GM19372 (cell line): ENCODE measurements around the gene RPL18.
"Not testable (repeated sequence)": the region's sequence is repeated elsewhere in the genome, so short reads cannot be mapped to it uniquely, and the experiment has no call there.

Source experiments
- ATAC-seq: cut with Tn5 transposase; IDR thresholded peaks from one replicate; pipeline ENCODE4 v1.9.1; 2021; ENCODE audit warnings: mild to moderate bottlenecking, low read depth, moderate library complexity; ENCODE audit not compliant: unreplicated experiment

RPL18 gene

DNA sequence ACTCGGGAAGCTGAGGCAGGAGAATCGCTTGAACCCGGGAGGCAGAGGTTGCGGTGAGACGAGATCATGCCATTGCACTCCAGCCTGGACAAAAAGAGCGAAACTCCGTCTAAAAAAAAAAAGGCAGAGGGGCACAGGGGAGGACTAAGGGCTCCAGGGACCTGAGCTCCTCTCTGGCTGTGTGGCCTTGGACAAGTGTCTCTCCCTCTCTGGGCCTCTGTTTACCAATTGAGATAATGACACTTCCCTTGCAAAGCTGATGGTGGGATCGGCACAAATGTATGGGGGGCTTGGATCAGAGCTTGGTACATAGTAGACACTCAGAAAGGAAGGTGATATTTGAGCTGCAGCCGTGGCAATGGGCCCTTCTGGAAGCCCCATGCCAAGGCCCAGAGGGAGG lies 23.8 kb downstream of the RPL18 start:
- ATAC-seq: no peak

DNA sequence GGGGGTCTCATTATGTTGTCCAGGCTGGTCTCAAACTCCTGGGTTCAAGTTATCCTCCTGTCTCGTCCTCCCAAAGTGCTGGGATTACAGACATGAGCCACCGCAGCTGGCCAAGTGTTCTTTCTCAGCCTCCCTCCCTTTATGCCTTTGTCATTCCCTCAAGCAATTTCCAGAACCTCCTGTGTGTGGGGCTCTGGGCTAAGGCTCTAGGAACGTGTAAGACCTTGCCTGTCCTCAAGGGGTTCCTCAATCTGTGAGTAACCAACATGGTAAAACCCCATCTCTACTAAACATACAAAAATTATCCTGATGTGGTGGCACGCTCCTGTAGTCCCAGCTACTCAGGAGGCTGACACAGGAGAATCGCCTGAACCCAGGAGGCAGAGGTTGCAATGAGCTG lies 28.0 kb downstream of the RPL18 start:
- ATAC-seq: no peak

DNA sequence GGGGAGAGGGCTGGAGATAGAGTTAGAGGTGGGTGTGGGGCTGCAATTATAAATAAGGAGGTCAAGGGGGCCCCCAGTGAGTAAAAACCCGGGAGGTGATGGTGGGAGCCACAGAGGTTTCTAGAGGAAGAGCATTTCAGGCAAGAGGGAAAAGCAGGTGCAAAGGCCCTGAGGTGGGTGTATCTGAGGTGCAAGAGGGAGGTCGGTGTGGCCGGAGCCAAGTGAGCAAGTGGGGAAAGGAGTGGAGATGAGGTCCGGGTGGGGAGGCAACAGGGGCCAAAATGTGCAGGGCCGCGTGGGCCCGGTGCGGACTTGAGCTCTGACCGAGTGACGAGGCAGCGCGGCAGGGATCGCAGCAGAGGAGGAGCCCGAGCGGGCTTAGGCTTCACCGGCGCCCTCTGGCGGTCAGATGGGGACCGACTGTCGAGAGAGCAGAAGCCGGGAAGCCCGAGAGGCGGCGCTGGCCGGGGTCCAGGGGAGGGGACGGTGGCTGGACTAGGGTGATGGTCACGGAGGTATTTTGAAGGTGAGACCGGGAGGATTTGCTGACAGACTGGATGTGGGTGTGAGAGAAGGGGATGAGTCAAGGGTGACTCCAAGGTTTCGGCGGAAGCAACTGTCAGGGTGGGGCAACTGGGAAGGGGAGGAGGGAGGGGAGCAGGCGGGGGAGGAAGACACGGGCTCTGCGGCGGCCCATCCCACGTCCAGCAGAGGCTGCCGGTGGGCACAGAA lies 30.1 kb downstream of the RPL18 start:
- no peak for ATAC-seq

DNA sequence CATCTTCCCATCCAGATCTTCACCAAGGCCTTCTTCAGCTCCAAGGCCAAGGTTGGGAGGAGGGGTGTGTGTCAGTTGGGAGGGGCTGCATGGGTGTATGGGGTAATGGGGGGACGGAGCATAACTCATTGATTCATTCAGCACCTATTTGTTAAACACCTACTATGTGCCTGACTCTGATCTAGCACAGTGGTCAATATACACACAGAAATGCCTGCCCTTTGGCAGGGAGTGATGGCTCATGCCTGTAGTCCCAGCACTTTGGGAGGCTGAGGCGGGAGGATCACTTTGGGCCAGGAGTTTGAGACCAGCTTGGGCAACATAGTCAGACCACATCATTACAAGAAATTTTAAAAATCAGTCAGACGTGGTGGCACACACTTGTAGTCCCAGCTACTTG lies 31.6 kb downstream of the RPL18 start:
- ATAC-seq: no peak

DNA sequence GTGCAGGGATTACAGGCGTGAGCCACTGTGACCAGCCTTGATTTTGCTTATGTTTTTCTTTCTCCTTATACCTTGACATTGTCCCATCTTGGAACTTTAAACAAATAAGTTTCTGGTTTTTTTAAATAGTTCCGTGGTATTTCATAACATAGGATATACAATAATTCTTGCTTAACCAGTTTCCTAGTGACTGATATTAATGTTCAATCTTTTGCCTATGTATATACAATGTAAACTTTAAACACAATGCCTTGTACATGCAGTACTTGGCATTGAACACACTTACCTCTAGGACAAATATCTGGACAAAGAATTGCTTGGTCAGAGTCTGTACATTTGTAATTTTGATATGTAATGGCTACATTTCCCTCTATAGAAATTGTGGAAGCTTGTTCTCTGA lies 36.8 kb downstream of the RPL18 start:
- no peak for ATAC-seq

DNA sequence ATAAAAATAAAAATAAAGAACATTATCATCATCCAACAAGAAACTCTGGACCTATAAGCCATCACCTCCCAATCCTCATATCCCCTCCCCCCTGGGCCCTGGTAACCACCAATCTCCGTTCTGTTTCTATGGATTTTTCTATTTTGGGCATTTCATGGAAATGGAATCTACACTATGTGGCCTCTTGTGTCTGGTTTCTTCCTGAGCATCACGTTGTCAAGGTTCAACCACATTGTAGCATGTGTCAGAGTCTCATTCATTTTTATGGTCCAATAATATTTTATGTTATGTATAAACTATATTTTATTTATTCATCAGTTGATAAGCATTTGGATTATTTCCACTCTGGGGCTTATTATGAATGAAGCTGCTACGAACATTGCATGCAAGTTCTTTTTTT lies 40.1 kb downstream of the RPL18 start:
- ATAC-seq: no peak

DNA sequence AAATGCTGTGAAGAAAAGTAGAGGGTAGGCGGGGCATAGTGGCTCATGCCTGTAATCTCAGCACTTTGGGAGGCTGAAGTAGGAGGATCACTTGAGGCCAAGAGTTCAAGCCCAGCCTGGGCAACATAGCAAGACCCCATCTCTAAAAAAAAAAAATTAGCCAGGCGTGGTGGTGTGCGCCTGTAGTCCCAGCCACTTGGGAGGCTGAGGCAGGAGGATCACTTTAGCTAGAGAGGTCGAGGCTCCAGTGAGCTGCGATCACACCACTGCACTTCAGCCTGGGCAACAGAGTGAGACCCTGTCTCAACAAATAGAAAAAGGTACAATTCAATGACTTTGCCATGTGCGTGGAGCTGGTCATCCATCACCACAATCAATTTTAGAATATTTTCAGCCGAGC lies 41.1 kb downstream of the RPL18 start:
- ATAC-seq: not testable (repeated sequence)

DNA sequence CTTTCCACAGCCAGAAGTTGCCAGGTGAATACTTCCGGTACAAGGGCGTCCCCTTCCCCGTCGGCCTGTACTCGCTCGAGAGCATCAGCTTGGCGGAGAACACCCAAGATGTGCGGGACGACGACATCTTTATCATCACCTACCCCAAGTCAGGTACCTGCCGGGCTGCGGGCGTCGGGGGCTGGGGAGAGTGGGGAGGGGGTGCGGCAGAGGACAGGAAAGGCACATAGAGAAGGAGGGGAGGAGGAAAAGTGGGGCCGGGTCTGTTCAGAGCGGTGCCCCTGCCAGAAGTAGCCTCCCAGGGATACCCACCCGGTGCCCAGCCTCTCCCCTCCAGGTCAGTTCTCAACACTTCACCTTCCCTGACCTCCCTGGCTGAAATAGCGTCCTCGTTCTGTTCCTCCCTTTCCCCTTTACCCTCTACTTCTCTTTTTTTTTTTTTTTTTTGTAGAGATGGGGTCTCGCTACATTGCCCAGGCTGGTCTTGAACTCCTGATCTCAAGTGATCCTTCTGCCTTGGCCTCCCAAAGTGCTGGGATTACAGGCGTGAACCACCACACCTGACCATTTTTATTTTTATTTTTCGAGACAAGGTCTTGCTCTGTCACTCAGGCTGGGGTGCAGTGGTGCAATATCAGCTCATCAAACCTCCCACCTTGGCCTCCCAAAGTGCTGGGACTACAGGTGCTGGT lies 42.9 kb downstream of the RPL18 start:
- ATAC-seq: no peak

DNA sequence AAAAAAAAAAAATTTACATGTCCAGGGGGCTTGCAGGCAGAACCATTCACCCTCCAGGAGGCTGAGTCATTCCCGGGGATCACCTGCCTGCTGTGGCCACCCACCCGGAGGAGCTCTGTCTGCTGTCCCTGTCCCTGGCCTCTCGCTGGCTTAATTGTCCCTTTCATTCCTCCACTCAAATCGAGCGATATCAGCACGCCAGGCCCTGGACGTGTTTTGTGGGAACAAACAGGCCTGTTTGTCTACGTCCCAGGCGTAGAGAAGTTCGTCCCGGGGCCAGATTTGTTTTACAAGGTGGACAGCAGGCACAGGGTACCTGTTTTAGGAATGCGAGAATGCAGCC lies 45.8 kb downstream of the RPL18 start:
- ATAC-seq: no peak

DNA sequence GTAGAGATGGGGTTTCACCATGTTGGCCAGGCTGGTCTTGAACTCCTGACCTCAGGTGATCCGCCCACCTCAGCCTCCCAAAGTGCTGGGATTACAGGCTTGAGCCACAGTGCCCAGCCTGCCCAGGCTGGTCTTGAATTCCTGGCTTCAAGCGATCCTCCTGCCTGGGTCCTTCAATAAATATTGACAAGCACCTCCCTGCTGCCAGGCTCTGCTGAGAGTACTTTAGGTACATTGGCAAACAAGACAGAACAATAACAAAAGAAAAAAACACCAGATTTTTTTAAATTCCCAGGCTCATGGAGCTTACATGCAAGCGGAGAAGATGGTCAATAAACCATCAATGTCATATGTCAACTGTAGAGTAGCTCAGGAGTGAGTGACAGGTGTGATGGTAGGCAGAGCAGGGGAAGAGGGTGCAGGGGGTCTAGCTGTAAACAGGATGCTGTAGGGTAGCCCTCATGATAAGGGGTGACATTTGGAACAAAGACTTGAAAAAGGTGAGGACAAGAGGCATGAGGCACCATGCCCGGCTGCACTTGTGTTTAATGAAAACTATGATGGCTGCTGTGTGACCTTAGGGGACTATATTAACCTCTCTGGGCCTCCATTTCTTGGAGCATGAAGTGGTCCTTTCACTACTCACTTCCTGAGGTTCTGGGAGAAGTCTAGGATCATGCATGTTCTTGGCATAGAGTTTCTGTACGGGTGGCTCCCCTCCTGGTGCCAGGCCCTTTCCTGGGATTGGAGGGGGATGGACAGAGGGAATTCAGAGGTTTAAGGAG lies 47.4 kb downstream of the RPL18 start:
- no peak for ATAC-seq

DNA sequence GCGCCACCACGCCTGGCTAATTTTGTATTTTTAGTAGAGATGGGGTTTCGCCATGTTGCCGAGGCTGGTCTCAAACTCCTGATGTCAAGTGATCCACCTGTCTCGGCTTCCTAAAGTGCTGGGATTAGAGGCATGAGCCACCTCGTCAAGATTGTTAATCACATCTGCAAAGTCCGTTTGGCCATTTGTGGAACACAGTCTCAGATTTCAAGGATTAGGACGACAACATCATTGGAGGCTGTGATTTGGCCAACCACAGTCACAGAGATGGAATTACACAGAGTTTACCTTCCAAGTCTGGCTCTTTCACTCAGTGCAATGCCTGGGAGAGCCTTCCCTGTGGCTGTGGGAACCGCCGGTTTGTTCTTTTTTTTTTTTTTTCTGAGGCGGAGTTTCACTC lies 49.2 kb downstream of the RPL18 start:
- no peak for ATAC-seq

DNA sequence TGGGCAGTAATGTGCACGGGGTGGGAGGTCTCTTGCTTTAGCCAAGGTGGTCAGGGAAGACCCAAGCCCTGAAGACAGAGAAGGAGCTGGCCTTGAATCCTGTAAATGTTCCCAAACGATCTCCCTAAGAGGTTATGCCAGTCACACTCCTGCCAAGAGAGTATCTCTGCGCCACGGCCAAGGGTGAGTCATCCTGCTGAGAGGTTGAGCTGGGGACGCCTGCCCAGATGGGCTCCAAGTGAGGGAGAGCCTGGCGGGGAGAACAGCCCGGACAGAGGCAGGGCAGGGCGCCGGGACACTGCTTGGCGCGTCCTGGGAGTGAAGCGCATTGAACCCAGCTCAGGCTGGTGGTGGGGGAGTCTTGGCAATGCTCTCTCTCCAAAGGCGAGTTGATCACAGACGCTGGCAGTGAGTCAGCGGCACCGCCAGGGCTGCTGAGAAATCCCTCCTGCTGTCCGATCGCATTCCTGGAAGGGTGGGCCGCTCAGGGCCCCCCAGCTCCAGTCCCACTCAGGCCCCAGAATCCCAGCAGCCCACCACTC lies 50.6 kb downstream of the RPL18 start:
- no peak for ATAC-seq
